ENCODE results near the gene ZNF48. TPM values are rescaled to one million over a fixed set of nuclear protein-coding genes. Genes with fewer than 3 reads are reported as not detected.

Gene ZNF48
- total RNA-seq, 1 experiment from 2014 or later = 12.4 TPM

- TF ChIP-seq CTCF (IDR thresholded peaks at IDR 0.05; ENCODE audit: unreplicated experiment) = no peak
- peak overlapping the region; percentile 3 for H3K27ac Mint-ChIP-seq (ENCODE audit: low read depth, unreplicated experiment)
- DNase-seq (ENCODE audit: unreplicated experiment) = no peak
- peaks cover 10% of the 10 kb centered on the region for H3K4me1 Mint-ChIP-seq (ENCODE audit: insufficient read depth, unreplicated experiment)
- H3K27me3 Mint-ChIP-seq (ENCODE audit: insufficient read depth, unreplicated experiment) = no peaks in the 10 kb centered on the region
- intact Hi-C loops (cut with micrococcal nuclease) = no loop called here
- no TSS peak for BruUV-seq (replicated peaks)
- POLR2A ChIA-PET = interaction anchor here (1.7 kb wide), 1 partner anchor 9 kb away, joined by 10 read pairs; the partner anchor contains the start of gene ZNF771
- CTCF ChIA-PET = interaction anchor here (0.7 to 1.1 kb wide), 3 partner anchors 10 to 281 kb away, joined by 3 to 5 read pairs (median 3); no protein-coding TSS in a partner anchor
- H3K4me3 Mint-ChIP-seq (ENCODE audit: unreplicated experiment) = no peak overlapping the region
- peaks cover 51% of the 10 kb centered on the region for H3K36me3 Mint-ChIP-seq (ENCODE audit: insufficient read depth, unreplicated experiment)
- no peaks in the 10 kb centered on the region for H3K9me3 Mint-ChIP-seq (ENCODE audit: unreplicated experiment)
Measured at GRCh38 chr16:30416047-30416603, 20.9 kb downstream of the ZNF48 start.

- Mint-ChIP-seq H3K27me3 (ENCODE audit: insufficient read depth, unreplicated experiment) (no peaks in the 10 kb centered on the region), H3K36me3 (ENCODE audit: insufficient read depth, unreplicated experiment) (peaks cover 50% of the 10 kb centered on the region), H3K27ac (ENCODE audit: low read depth, unreplicated experiment) (no peak overlapping the region), H3K4me1 (ENCODE audit: insufficient read depth, unreplicated experiment) (peaks cover 10% of the 10 kb centered on the region), H3K9me3 (ENCODE audit: unreplicated experiment) (no peaks in the 10 kb centered on the region), H3K4me3 (ENCODE audit: unreplicated experiment) (no peak overlapping the region)
- ChIA-PET CTCF (interaction anchor here (0.7 to 1.8 kb wide), 7 partner anchors 8 to 280 kb away, joined by 3 to 8 read pairs (median 4); partner anchors contain the start of genes DCTPP1 and ZNF48), POLR2A (interaction anchor here (0.7 to 2.1 kb wide), 18 partner anchors 8 to 600 kb away, joined by 3 to 22 read pairs (median 6); partner anchors contain the start of genes DCTPP1, PRR14, TBC1D10B and ZNF48)
- no TSS peak for BruUV-seq (replicated peaks)
- no peak for DNase-seq (ENCODE audit: unreplicated experiment)
- intact Hi-C loops (cut with micrococcal nuclease) = no loop called here
- TF ChIP-seq CTCF (IDR thresholded peaks at IDR 0.05; ENCODE audit: unreplicated experiment) = no peak
Measured at GRCh38 chr16:30416624-30417528, 21.7 kb downstream of the ZNF48 start.

GRCh38 chr16:30417529-30418349 lies 22.5 kb downstream of the ZNF48 start:
- Mint-ChIP-seq H3K4me1 (ENCODE audit: insufficient read depth, unreplicated experiment) (peaks cover 4% of the 10 kb centered on the region), H3K4me3 (ENCODE audit: unreplicated experiment) (peak overlapping the region; percentile 58), H3K27me3 (ENCODE audit: insufficient read depth, unreplicated experiment) (no peaks in the 10 kb centered on the region), H3K27ac (ENCODE audit: low read depth, unreplicated experiment) (no peak overlapping the region), H3K36me3 (ENCODE audit: insufficient read depth, unreplicated experiment) (peaks cover 49% of the 10 kb centered on the region), H3K9me3 (ENCODE audit: unreplicated experiment) (no peaks in the 10 kb centered on the region)
- POLR2A ChIA-PET = interaction anchor here (0.7 to 2.1 kb wide), 24 partner anchors 9 to 601 kb away, joined by 3 to 22 read pairs (median 5); partner anchors contain the start of genes CD2BP2, DCTPP1, FBRS and PRR14
- TF ChIP-seq CTCF (IDR thresholded peaks at IDR 0.05; ENCODE audit: unreplicated experiment) = no peak
- DNase-seq (ENCODE audit: unreplicated experiment) = peak; percentile 74
- intact Hi-C loops (cut with micrococcal nuclease) = no loop called here
- CTCF ChIA-PET = interaction anchor here (0.9 to 1.8 kb wide), 6 partner anchors 9 to 211 kb away, joined by 3 to 8 read pairs (median 4); partner anchors contain the start of genes DCTPP1 and ZNF48
- no TSS peak for BruUV-seq (replicated peaks)
